ENCODE data around the gene PARP16.

The PARP16 gene

DNA sequence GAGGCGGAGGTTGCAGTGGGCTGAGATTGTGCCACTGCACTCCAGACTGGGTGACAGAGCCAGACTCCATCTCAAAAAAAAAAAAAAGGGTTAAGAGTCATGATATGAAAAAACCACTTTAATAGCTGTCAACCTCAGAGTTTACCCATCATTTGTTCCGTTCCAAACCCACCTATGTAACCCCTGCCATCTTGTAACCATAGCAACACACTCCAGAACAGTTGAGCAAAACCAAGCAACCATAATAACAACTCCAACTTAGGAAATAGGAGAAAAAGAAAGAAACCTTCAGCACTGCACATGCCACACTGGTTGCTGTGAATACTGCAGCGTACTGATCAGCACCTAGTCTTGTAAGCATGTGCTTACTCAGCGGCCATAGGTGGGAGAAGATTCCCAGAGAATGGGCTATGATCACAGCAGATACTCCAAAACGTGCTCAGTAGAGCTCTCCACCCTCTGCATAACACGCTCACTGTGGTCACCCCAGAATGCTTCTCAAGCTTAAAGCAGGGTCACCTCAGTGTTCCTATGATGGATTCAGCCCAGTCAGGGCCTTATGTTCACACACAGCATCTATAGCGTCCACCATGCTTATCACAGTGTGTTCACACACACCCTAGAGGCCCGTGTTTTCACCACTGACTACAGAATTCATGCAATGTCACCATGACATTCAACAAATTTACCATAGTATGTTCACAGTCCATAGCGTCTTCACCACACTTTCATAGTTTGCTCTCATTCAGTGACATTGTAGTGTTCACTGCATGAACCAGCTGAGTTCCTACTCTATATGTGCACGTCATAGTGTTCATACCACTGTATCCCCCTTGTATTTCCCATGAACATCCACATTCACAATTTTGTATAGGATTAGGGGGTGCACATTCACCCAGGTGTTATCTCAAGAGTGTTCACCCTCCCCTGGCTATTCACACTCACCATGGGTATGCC lies 68.9 kb downstream of the PARP16 start:
- no peaks in the 10 kb centered on the region for H3K79me2 ChIP-seq (ENCODE audit: insufficient read depth, low read length)
- no peaks in the 10 kb centered on the region for H3K4me1 ChIP-seq (ENCODE audit: insufficient read depth, low read length, poor library complexity, severe bottlenecking)
- no peaks in the 10 kb centered on the region for H3K27me3 ChIP-seq (ENCODE audit: insufficient read depth, low read length, poor library complexity, severe bottlenecking)
- no peaks in the 10 kb centered on the region for H3K36me3 ChIP-seq (ENCODE audit: insufficient read depth, low read length)
- H3K4me3 ChIP-seq (ENCODE audit: low read length, poor library complexity, severe bottlenecking), result no peak overlapping the region
- H2AFZ ChIP-seq (ENCODE audit: low read length), result no peak overlapping the region
- H3F3A ChIP-seq (ENCODE audit: low read depth), result no peaks in the 10 kb centered on the region
- no peaks in the 10 kb centered on the region for H4K20me1 ChIP-seq (ENCODE audit: insufficient read depth, low read length, poor library complexity, severe bottlenecking)
- no peak overlapping the region for H3K9ac ChIP-seq (ENCODE audit: low read depth, low read length, poor library complexity, severe bottlenecking)
- no peaks in the 10 kb centered on the region for H3K9me3 ChIP-seq (ENCODE audit: insufficient read depth, low read depth, low read length)
- no peak overlapping the region for H3K4me2 ChIP-seq (ENCODE audit: low read depth, low read length, poor library complexity, severe bottlenecking)
- TF ChIP-seq EZH2phosphoT487 (IDR thresholded peaks at IDR 0.05; ENCODE audit: borderline replicate concordance), result no peak
- TF ChIP-seq CTCF (conservative IDR thresholded peaks at IDR 0.05; ENCODE audit: low read length), result no peak
- H3K9me2 ChIP-seq (replicated peaks; ENCODE audit: low read depth, low read length), result no peaks in the 10 kb centered on the region

DNA sequence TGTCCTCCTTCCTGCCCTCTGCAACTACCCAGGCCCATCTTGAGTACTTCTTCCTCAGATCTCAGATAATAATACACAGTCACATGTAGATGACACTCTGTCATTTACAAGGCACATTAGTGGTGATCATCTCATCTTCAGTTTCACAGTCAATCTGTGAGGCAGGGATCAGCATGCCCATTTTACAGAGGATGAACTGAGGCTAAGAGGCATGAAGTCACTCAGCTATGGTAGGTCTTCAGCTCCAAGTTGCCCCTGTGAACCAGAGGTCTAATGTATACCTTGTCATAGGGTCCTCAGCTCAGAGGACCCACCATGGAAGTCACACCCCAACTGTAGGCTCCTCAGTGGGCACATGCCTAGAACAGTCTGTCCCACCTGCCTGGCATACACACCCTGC lies 71.2 kb downstream of the PARP16 start:
- H3F3A ChIP-seq (ENCODE audit: low read depth), result no peaks in the 10 kb centered on the region
- H3K36me3 ChIP-seq (ENCODE audit: insufficient read depth, low read length), result no peaks in the 10 kb centered on the region
- H3K79me2 ChIP-seq (ENCODE audit: insufficient read depth, low read length), result no peaks in the 10 kb centered on the region
- H2AFZ ChIP-seq (ENCODE audit: low read length), result no peak overlapping the region
- TF ChIP-seq CTCF (conservative IDR thresholded peaks at IDR 0.05; ENCODE audit: low read length) (no peak), EZH2phosphoT487 (IDR thresholded peaks at IDR 0.05; ENCODE audit: borderline replicate concordance) (no peak)
- H3K9me2 ChIP-seq (replicated peaks; ENCODE audit: low read depth, low read length), result no peaks in the 10 kb centered on the region
- H3K4me3 ChIP-seq (ENCODE audit: low read length, poor library complexity, severe bottlenecking), result no peak overlapping the region
- no peaks in the 10 kb centered on the region for H3K4me1 ChIP-seq (ENCODE audit: insufficient read depth, low read length, poor library complexity, severe bottlenecking)
- no peaks in the 10 kb centered on the region for H3K9me3 ChIP-seq (ENCODE audit: insufficient read depth, low read depth, low read length)
- H3K9ac ChIP-seq (ENCODE audit: low read depth, low read length, poor library complexity, severe bottlenecking), result no peak overlapping the region
- no peak overlapping the region for H3K4me2 ChIP-seq (ENCODE audit: low read depth, low read length, poor library complexity, severe bottlenecking)
- H3K27me3 ChIP-seq (ENCODE audit: insufficient read depth, low read length, poor library complexity, severe bottlenecking), result no peaks in the 10 kb centered on the region
- H4K20me1 ChIP-seq (ENCODE audit: insufficient read depth, low read length, poor library complexity, severe bottlenecking), result no peaks in the 10 kb centered on the region

DNA sequence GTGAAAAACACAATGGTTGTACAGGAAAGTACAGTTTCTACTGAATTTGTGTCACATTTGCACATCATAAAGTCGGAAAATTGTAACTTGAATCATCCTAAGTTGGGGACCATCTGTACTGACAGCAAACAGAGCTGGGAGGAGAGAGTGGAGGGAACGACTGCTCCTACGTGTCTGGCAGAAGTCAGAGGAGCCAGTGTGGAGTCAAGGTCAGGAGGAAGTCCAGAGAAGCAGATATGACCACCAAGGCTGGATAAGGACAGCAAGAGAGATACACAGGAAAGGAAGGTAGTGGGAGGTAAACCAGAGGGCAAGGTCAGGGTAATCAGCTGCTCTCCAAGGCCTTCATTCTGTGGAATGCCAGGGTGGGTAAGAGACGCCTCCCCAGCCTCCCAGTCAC lies 72.7 kb downstream of the PARP16 start:
- no peaks in the 10 kb centered on the region for H3K4me1 ChIP-seq (ENCODE audit: insufficient read depth, low read length, poor library complexity, severe bottlenecking)
- TF ChIP-seq EZH2phosphoT487 (IDR thresholded peaks at IDR 0.05; ENCODE audit: borderline replicate concordance) (no peak), CTCF (conservative IDR thresholded peaks at IDR 0.05; ENCODE audit: low read length) (no peak)
- H3K9me2 ChIP-seq (replicated peaks; ENCODE audit: low read depth, low read length), result no peaks in the 10 kb centered on the region
- no peaks in the 10 kb centered on the region for H3K27me3 ChIP-seq (ENCODE audit: insufficient read depth, low read length, poor library complexity, severe bottlenecking)
- no peaks in the 10 kb centered on the region for H3K9me3 ChIP-seq (ENCODE audit: insufficient read depth, low read depth, low read length)
- H3K4me3 ChIP-seq (ENCODE audit: low read length, poor library complexity, severe bottlenecking), result no peak overlapping the region
- H3K9ac ChIP-seq (ENCODE audit: low read depth, low read length, poor library complexity, severe bottlenecking), result no peak overlapping the region
- H3K4me2 ChIP-seq (ENCODE audit: low read depth, low read length, poor library complexity, severe bottlenecking), result no peak overlapping the region
- no peaks in the 10 kb centered on the region for H3K36me3 ChIP-seq (ENCODE audit: insufficient read depth, low read length)
- H3K79me2 ChIP-seq (ENCODE audit: insufficient read depth, low read length), result no peaks in the 10 kb centered on the region
- H4K20me1 ChIP-seq (ENCODE audit: insufficient read depth, low read length, poor library complexity, severe bottlenecking), result no peaks in the 10 kb centered on the region
- no peaks in the 10 kb centered on the region for H3F3A ChIP-seq (ENCODE audit: low read depth)
- no peak overlapping the region for H2AFZ ChIP-seq (ENCODE audit: low read length)

Data from Loucy (cell line).